Measurements from ENCODE around the gene TH. TPM values are rescaled to one million over a fixed set of nuclear protein-coding genes. Genes with fewer than 3 reads are reported as not detected.

TH gene
- total RNA-seq, 1 donor from 2014 or later: not detected

- H3K27ac ChIP-seq (replicated peaks): no peak overlapping the region
- no peaks in the 10 kb centered on the region for H3K9me3 ChIP-seq (replicated peaks)
- no peak for TF ChIP-seq CTCF (IDR thresholded peaks at IDR 0.05; ENCODE audit: borderline replicate concordance)
- intact Hi-C loops (cut with micrococcal nuclease): no loop called here
- DNase-seq: no peak
- peaks cover 93% of the 10 kb centered on the region for H3K27me3 ChIP-seq (ENCODE audit: low read depth)
- peaks cover 13% of the 10 kb centered on the region for H3K4me1 ChIP-seq
- H3K36me3 ChIP-seq: no peaks in the 10 kb centered on the region
- H3K4me3 ChIP-seq: no peak overlapping the region
Measured at GRCh38 chr11:2164861-2165555, 6.6 kb downstream of the TH start.

GRCh38 chr11:2164081-2164480 is 7.5 kb downstream of the TH start:
- TF ChIP-seq CTCF (IDR thresholded peaks at IDR 0.05; ENCODE audit: borderline replicate concordance): no peak
- Histone ChIP-seq H3K36me3 (no peaks in the 10 kb centered on the region), H3K4me3 (no peak overlapping the region), H3K4me1 (peaks cover 13% of the 10 kb centered on the region), H3K27me3 (ENCODE audit: low read depth) (peaks cover 90% of the 10 kb centered on the region), H3K9me3 (replicated peaks) (no peaks in the 10 kb centered on the region), H3K27ac (replicated peaks) (no peak overlapping the region)
- intact Hi-C loops (cut with micrococcal nuclease): no loop called here
- DNase-seq: no peak

GRCh38 chr11:2163428-2163978 is 8.1 kb downstream of the TH start:
- no peak overlapping the region for H3K4me3 ChIP-seq
- H3K9me3 ChIP-seq (replicated peaks): no peaks in the 10 kb centered on the region
- H3K27me3 ChIP-seq (ENCODE audit: low read depth): peaks cover 85% of the 10 kb centered on the region
- no peak for TF ChIP-seq CTCF (IDR thresholded peaks at IDR 0.05; ENCODE audit: borderline replicate concordance)
- intact Hi-C loops (cut with micrococcal nuclease): no loop called here
- no peak overlapping the region for H3K27ac ChIP-seq (replicated peaks)
- DNase-seq: no peak
- H3K4me1 ChIP-seq: peaks cover 13% of the 10 kb centered on the region
- no peaks in the 10 kb centered on the region for H3K36me3 ChIP-seq

GRCh38 chr11:2160736-2161259 is 10.8 kb downstream of the TH start, which contains the start of gene INS:
INS (minus strand) TSS chr11:2161209; CDS start chr11:2160971, 238 bp downstream.
- H3K4me1 ChIP-seq: peaks cover 9% of the 10 kb centered on the region
- no peak for DNase-seq
- intact Hi-C loops (cut with micrococcal nuclease): no loop called here
- H3K4me3 ChIP-seq: no peak within 1 kb of the TSS
- no peaks in the 10 kb centered on the region for H3K9me3 ChIP-seq (replicated peaks)
- peaks cover 82% of the 10 kb centered on the region for H3K27me3 ChIP-seq (ENCODE audit: low read depth)
- no peaks in the 10 kb centered on the region for H3K36me3 ChIP-seq
- TF ChIP-seq CTCF (IDR thresholded peaks at IDR 0.05; ENCODE audit: borderline replicate concordance): no peak
- H3K27ac ChIP-seq (replicated peaks): no peak within 1 kb of the TSS

GRCh38 chr11:2159536-2160413 is 11.8 kb downstream of the TH start:
- H3K36me3 ChIP-seq: no peaks in the 10 kb centered on the region
- intact Hi-C loops (cut with micrococcal nuclease): loop anchor here (10.0 kb wide), 1 partner anchor 465 kb away; the partner anchor contains the start of gene KRTAP5-6
- H3K4me1 ChIP-seq: peaks cover 8% of the 10 kb centered on the region
- H3K27ac ChIP-seq (replicated peaks): no peak overlapping the region
- H3K4me3 ChIP-seq: no peak overlapping the region
- no peaks in the 10 kb centered on the region for H3K9me3 ChIP-seq (replicated peaks)
- peaks cover 82% of the 10 kb centered on the region for H3K27me3 ChIP-seq (ENCODE audit: low read depth)
- DNase-seq: no peak
- no peak for TF ChIP-seq CTCF (IDR thresholded peaks at IDR 0.05; ENCODE audit: borderline replicate concordance)
